ENCODE measurements around the gene DDIT4. TPM values are rescaled to one million over a fixed set of nuclear protein-coding genes. Genes with fewer than 3 reads are reported as not detected.
"Not testable (repeated sequence)": the region's sequence is repeated elsewhere in the genome, so short reads cannot be mapped to it uniquely, and the experiment has no call there.

Gene DDIT4
- total and polyA plus RNA-seq, 2 of the 4 experiments (the other 2 are of a cell fraction) = 59.6 to 108 TPM

DNA sequence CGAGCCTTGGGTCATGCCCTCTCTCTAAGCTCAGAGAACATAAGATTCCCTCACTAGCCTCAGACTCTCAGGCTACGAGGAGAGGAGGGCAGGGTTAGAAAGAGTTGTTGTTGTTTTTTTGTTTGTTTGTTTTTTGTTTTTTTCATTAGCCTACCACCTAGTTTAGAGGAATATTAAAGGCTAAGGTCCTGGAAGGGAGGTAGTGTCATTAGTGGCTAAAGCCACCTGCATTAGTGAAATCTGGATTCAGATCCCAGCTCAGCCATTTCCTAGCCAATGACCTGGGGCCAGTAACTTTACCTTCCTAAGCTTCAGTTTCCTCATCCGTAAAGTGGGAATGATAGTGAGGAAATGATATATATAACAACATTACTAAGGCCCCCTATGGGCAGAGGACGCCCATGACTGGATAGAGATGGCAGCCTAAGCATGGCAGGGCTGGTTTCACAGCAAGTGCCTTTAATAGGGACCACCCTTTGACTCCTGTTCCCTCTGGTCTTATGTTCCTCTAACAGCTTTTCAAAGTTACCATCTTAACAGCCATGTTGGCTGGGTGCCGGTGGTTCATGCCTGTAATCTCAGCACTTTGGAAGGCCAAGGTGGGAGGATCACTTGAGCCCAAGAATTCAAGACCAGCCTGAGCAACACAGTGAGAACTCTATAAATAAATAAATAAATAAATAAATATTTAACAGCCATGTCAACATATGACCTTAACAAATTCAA lies 5.1 kb downstream of the DDIT4 start:
- Histone ChIP-seq H3K9me3 (ENCODE audit: control insufficient read depth, insufficient read depth, low read length) (no peaks in the 10 kb centered on the region), H2AFZ (replicated peaks; ENCODE audit: low read length, poor library complexity) (no peak overlapping the region), H2BK120ac (ENCODE audit: low read depth, low read length) (no peak overlapping the region), H3K4me2 (ENCODE audit: low read depth, low read length) (no peak overlapping the region), H3K18ac (ENCODE audit: low read depth, low read length) (no peak overlapping the region), H3K9me1 (ENCODE audit: insufficient read depth, low read length) (peaks cover 3% of the 10 kb centered on the region; the same call in 1 of the 2 replicates), H3K14ac (replicated peaks; ENCODE audit: low read depth, low read length) (no peak overlapping the region), H2BK15ac (ENCODE audit: low read depth, low read length) (no peak overlapping the region), H3K79me1 (ENCODE audit: low read depth in 1 of 2, low read length in 2 of 2) (peaks cover 10 to 27% of the 10 kb centered on the region in 2 experiments; a peak in 3 of 4 replicates), H3K36me3 (ENCODE audit: control insufficient read depth, insufficient read depth, low read length) (peaks cover 24% of the 10 kb centered on the region), H3K23ac (ENCODE audit: low read depth, low read length) (no peak overlapping the region), H3K27ac (ENCODE audit: insufficient read depth, low read length) (no peak overlapping the region), H3K4me1 (ENCODE audit: control insufficient read depth, insufficient read depth, low read length) (peaks cover 5% of the 10 kb centered on the region; the same call in 1 of the 2 replicates), H4K91ac (ENCODE audit: insufficient read depth, low read depth, low read length) (no peak overlapping the region), H4K8ac (ENCODE audit: low read depth in 2 of 2, low read length in 2 of 2) (no peak overlapping the region), H3K4ac (ENCODE audit: low read depth, low read length) (no peak overlapping the region), H2BK5ac (ENCODE audit: low read depth, low read length, poor library complexity, severe bottlenecking) (no peak overlapping the region), H3K4me3 (ENCODE audit: insufficient read depth, low read depth, low read length) (no peak overlapping the region), H3K9ac (ENCODE audit: low read depth, low read length) (no peak overlapping the region), H3K56ac (ENCODE audit: extremely low read depth, insufficient read depth, low read length) (no peak overlapping the region), H2AK5ac (ENCODE audit: low read depth, low read length) (no peak overlapping the region; the same call in 1 of the 2 replicates), H2AK9ac (replicated peaks; ENCODE audit: low read depth, low read length, poor library complexity) (no peak overlapping the region), H2BK20ac (ENCODE audit: low read depth, low read length) (no peak overlapping the region), H4K20me1 (ENCODE audit: insufficient read depth, low read length) (peaks cover 37% of the 10 kb centered on the region), H4K5ac (ENCODE audit: low read depth, low read length) (no peak overlapping the region), H3K27me3 (ENCODE audit: control insufficient read depth, insufficient read depth, low read length) (no peaks in the 10 kb centered on the region)
- ATAC-seq (ENCODE audit: low read depth) = no peak
- dilution Hi-C loops (cut with HindIII; ENCODE audit: low sequenced_read_pairs, unreplicated experiment) (no loop called here), in situ Hi-C loops (cut with MboI; ENCODE audit: low sequenced_read_pairs) (no loop called here), intact Hi-C loops (cut with micrococcal nuclease) (no loop called here)
- ChIA-PET CTCF (interaction anchor here (1.1 kb wide), 1 partner anchor 48 kb away, joined by 3 read pairs; no protein-coding TSS in a partner anchor), POLR2A (ENCODE audit: unreplicated experiment) (interaction anchor here (1.3 kb wide), 1 partner anchor 18 kb away, joined by 3 read pairs; no protein-coding TSS in a partner anchor)
- BruUV-seq (replicated peaks) = no TSS peak
- no CpG with 5 or more reads among the region's 5 CpGs for WGBS, 2 experiments (ENCODE audit: extremely low coverage in 2 of 2, insufficient read length in 1 of 2)
- no peak for DNase-seq
- TF ChIP-seq MXI1 (IDR thresholded peaks at IDR 0.05; ENCODE audit: borderline replicate concordance, low read depth, low read length) = no peak
- TF ChIP-seq RFX5 (IDR thresholded peaks at IDR 0.05; ENCODE audit: low read depth, low read length) = no peak
- TF ChIP-seq RCOR1 (IDR thresholded peaks at IDR 0.05; ENCODE audit: insufficient replicate concordance, low read length) = no peak
- TF ChIP-seq MAFK (IDR thresholded peaks at IDR 0.05; ENCODE audit: low read depth, low read length) = no peak

DNA sequence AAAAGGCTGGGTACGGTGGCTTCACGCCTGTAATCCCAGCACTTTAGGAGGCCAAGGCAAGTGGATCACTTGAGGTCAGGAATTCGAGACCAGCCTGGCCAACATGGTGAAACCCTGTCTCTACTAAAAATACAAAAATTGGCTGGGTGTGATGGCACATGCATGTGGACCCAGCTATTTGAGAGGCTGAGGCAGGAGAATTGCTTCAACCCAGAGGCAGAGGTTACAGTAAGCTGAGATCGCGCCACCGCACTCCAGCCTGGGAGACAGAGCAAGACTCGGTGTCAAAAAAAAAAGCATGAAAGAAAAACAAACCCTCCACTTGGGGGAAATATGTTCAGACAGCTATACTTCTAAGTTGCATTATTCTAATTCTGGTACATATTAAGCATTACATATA lies 5.9 kb downstream of the DDIT4 start:
- peaks cover 20% of the 10 kb centered on the region for H3K36me3 ChIP-seq (ENCODE audit: control insufficient read depth, insufficient read depth, low read length)
- H3K23ac ChIP-seq (ENCODE audit: low read depth, low read length); BruUV-seq (replicated peaks); DNase-seq; H3K14ac ChIP-seq (replicated peaks; ENCODE audit: low read depth, low read length); H3K18ac ChIP-seq (ENCODE audit: low read depth, low read length); H2BK5ac ChIP-seq (ENCODE audit: low read depth, low read length, poor library complexity, severe bottlenecking); H3K4me1 ChIP-seq (ENCODE audit: control insufficient read depth, insufficient read depth, low read length); H3K9me1 ChIP-seq (ENCODE audit: insufficient read depth, low read length); H3K9ac ChIP-seq (ENCODE audit: low read depth, low read length); H2AK5ac ChIP-seq (ENCODE audit: low read depth, low read length); H2BK20ac ChIP-seq (ENCODE audit: low read depth, low read length); H2AK9ac ChIP-seq (replicated peaks; ENCODE audit: low read depth, low read length, poor library complexity); H4K8ac ChIP-seq (ENCODE audit: low read depth in 2 of 2, low read length in 2 of 2); H2BK120ac ChIP-seq (ENCODE audit: low read depth, low read length); H3K27ac ChIP-seq (ENCODE audit: insufficient read depth, low read length); H4K5ac ChIP-seq (ENCODE audit: low read depth, low read length); H3K9me3 ChIP-seq (ENCODE audit: control insufficient read depth, insufficient read depth, low read length); H3K56ac ChIP-seq (ENCODE audit: extremely low read depth, insufficient read depth, low read length); ATAC-seq (ENCODE audit: low read depth); H2AFZ ChIP-seq (replicated peaks; ENCODE audit: low read length, poor library complexity); in situ Hi-C loops (cut with MboI; ENCODE audit: low sequenced_read_pairs); H2BK15ac ChIP-seq (ENCODE audit: low read depth, low read length); H3K27me3 ChIP-seq (ENCODE audit: control insufficient read depth, insufficient read depth, low read length); CTCF ChIA-PET; H4K91ac ChIP-seq (ENCODE audit: insufficient read depth, low read depth, low read length); intact Hi-C loops (cut with micrococcal nuclease); H3K4ac ChIP-seq (ENCODE audit: low read depth, low read length); H3K4me3 ChIP-seq (ENCODE audit: insufficient read depth, low read depth, low read length); H3K4me2 ChIP-seq (ENCODE audit: low read depth, low read length); dilution Hi-C loops (cut with HindIII; ENCODE audit: low sequenced_read_pairs, unreplicated experiment); POLR2A ChIA-PET (ENCODE audit: unreplicated experiment): not testable (repeated sequence)
- peaks cover 29% of the 10 kb centered on the region for H4K20me1 ChIP-seq (ENCODE audit: insufficient read depth, low read length)
- no CpG with 5 or more reads among the region's 7 CpGs for WGBS, 2 experiments (ENCODE audit: extremely low coverage in 2 of 2, insufficient read length in 1 of 2)
- H3K79me1 ChIP-seq (ENCODE audit: low read depth in 1 of 2, low read length in 2 of 2) = peaks cover 10 to 19% of the 10 kb centered on the region in 2 experiments; a peak in 3 of 4 replicates
